Upper lobe of right lung (tissue), 1 donor: Measurements from ENCODE around the gene VARS2. TPM values are rescaled to one million over a fixed set of nuclear protein-coding genes. Genes with fewer than 3 reads are reported as not detected.
"Not testable (repeated sequence)": the region's sequence is repeated elsewhere in the genome, so short reads cannot be mapped to it uniquely, and the experiment has no call there.

Source experiments
- ATAC-seq: fragments of 200-7000 bp; cut with Tn5 transposase; one replicate; pipeline ENCODE4 v1.9.1; 2020; ENCODE audit warnings: mild to moderate bottlenecking, moderate library complexity
- DNase-seq: peaks from one replicate; pipeline ENCODE4 v3.0.0-alpha.2; 2020
- H3K27ac ChIP-seq: fragments of 200-600 bp; one replicate; pipeline ENCODE4 v1.8.0; 2022
- H3K27me3 ChIP-seq: fragments of 200-600 bp; one replicate; pipeline ENCODE4 v1.8.0; 2022; ENCODE audit warnings: mild to moderate bottlenecking
- H3K36me3 ChIP-seq: fragments of 200-600 bp; one replicate; pipeline ENCODE4 v1.8.0; 2022
- H3K4me1 ChIP-seq: fragments of 200-600 bp; one replicate; pipeline ENCODE4 v1.8.0; 2022
- H3K4me3 ChIP-seq: fragments of 200-600 bp; one replicate; pipeline ENCODE4 v1.8.0; 2022; ENCODE audit warnings: mild to moderate bottlenecking
- H3K9me3 ChIP-seq: fragments of 200-600 bp; one replicate; pipeline ENCODE4 v1.8.0; 2022
- CTCF ChIP-seq: fragments of 200-600 bp; IDR thresholded peaks from one replicate; pipeline ENCODE4 v1.8.0; 2022; ENCODE audit warnings: antibody characterized with exemption
- intact Hi-C: fragments of 100-400 bp; cut with DNase I; formaldehyde crosslinking; loops from one replicate; pipeline ENCODE4 v1.11.0; 2022
- total RNA-seq: library from RNA; stranded (reverse); fragmentation: NEBNext Ultra II Directional; extraction: Animal tissue kit (Norgen Biotek cat#: 25700); gene quantifications from one replicate; pipeline ENCODE4 v1.2.1, GENCODE V29; 2021
- donor health status: DM: no; HTN: yes; CAD: no; lungs with severe emphysema.

The VARS2 gene
- total RNA-seq, 1 donor from 2014 or later, result 28.7 TPM

- no peaks in the 10 kb centered on the region for H3K9me3 ChIP-seq
- H3K27me3 ChIP-seq, result no peaks in the 10 kb centered on the region
- H3K4me1 ChIP-seq, result no peaks in the 10 kb centered on the region
- peaks cover 26% of the 10 kb centered on the region for H3K36me3 ChIP-seq
- intact Hi-C loops, result no loop called here
- no peak for TF ChIP-seq CTCF
- ATAC-seq (no peak), DNase-seq (no peak)
- no peak overlapping the region for H3K4me3 ChIP-seq
- no peak overlapping the region for H3K27ac ChIP-seq
Measured at GRCh38 chr6:30901436-30901835, 12.6 kb upstream of the VARS2 start.

DNA sequence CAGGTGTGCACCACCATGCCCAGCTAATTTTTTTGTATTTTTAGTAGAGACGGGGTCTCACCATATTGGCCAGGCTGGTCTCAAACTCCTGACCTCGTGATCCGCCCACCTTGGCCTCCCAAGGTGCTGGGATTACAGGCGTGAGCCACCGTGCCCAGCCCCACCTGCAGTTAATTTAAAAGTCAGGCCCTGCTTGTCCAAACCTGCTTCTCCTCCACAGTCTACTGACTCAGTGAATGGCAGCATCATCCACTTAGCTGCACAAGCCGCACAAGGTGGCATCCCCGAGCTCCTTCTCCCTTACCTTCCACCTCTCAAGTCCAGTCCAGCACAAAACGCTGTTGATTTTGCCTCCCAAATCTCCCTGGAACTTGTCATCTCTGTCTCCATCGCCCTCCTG lies 11.8 kb upstream of the VARS2 start:
- H3K9me3 ChIP-seq, H3K4me1 ChIP-seq, intact Hi-C loops, H3K4me3 ChIP-seq, DNase-seq, ATAC-seq, H3K27me3 ChIP-seq, H3K27ac ChIP-seq: not testable (repeated sequence)
- H3K36me3 ChIP-seq, result peaks cover 18% of the 10 kb centered on the region

DNA sequence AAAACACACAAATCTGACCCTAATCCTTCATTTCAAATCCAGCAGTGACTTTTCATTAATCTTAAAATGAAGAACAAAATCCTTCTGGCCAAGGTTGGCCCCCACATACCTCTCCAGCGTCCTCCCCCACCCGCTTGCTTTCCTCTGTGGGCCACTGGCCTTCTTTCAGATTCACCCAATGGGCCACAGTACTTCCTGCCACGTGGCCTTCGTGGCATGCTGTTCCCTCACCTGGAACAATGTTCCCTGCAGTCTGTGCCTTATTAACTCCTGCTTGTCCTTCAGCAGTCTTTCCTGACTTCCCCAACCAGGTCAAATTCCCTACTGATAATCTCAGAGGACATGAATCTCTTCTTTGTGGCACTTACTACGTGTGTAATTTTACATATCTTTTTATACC lies 11.3 kb upstream of the VARS2 start:
- intact Hi-C loops, result no loop called here
- DNase-seq, result no peak

DNA sequence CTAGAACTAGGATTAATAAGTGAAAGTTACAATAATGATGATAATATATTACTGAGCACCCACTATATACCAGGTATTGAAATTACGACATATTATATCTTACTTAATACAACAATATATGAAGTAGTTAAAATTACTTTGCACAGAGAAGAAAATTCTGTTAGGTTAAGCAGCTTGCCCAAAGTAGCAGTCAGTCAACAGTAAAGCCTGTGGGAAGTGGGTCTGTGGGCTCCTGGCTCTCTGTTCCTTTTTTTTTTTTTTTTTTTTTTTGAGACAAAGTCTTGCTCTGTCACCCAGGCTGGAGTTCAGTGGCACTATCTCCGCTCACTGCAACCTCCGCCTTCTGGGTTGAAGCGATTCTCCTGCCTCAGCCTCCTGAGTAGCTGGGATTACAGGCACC lies 10.8 kb upstream of the VARS2 start:
- peaks cover 8% of the 10 kb centered on the region for H3K36me3 ChIP-seq
- no peak for TF ChIP-seq CTCF
- DNase-seq, result no peak
- no peaks in the 10 kb centered on the region for H3K9me3 ChIP-seq
- H3K27ac ChIP-seq, result no peak overlapping the region
- peaks cover 5% of the 10 kb centered on the region for H3K4me1 ChIP-seq
- no peak for ATAC-seq
- no peaks in the 10 kb centered on the region for H3K27me3 ChIP-seq
- intact Hi-C loops, result no loop called here
- no peak overlapping the region for H3K4me3 ChIP-seq

More for the DNA sequence above, 11.3 kb upstream of the VARS2 start:
- no peak for ATAC-seq
- TF ChIP-seq CTCF, result no peak
- Histone ChIP-seq H3K4me3 (no peak overlapping the region), H3K36me3 (peaks cover 13% of the 10 kb centered on the region), H3K27me3 (no peaks in the 10 kb centered on the region), H3K9me3 (no peaks in the 10 kb centered on the region), H3K4me1 (peaks cover 5% of the 10 kb centered on the region), H3K27ac (no peak overlapping the region)

DNA sequence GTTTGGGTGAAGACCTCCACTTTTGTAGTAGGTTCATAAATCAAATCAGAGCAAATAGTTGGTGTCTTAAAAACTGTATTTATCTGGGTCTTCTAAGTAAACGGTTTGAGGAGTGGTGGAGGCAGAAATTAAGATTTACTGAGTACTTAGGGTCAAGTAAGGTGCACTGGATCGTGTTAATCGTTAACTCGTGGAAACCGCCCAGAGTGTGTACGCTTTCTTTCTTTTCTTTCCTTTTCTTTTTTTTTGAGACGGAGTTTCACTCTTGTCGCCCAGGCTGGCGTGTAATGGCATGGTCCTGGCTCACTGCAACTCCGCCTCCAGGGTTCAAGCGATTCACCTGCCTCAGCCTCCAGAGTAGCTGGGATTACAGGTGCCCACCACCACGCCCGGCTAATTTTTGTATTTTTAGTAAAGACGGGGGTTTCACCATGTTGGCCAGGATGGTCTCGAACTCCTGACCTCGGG lies 6.7 kb upstream of the VARS2 start:
- Histone ChIP-seq H3K36me3 (peaks cover 20% of the 10 kb centered on the region), H3K27ac (peak overlapping the region; percentile 44), H3K4me3 (peak overlapping the region; percentile 88), H3K4me1 (peaks cover 13% of the 10 kb centered on the region)
- DNase-seq, H3K9me3 ChIP-seq, ATAC-seq, intact Hi-C loops, H3K27me3 ChIP-seq: not testable (repeated sequence)

DNA sequence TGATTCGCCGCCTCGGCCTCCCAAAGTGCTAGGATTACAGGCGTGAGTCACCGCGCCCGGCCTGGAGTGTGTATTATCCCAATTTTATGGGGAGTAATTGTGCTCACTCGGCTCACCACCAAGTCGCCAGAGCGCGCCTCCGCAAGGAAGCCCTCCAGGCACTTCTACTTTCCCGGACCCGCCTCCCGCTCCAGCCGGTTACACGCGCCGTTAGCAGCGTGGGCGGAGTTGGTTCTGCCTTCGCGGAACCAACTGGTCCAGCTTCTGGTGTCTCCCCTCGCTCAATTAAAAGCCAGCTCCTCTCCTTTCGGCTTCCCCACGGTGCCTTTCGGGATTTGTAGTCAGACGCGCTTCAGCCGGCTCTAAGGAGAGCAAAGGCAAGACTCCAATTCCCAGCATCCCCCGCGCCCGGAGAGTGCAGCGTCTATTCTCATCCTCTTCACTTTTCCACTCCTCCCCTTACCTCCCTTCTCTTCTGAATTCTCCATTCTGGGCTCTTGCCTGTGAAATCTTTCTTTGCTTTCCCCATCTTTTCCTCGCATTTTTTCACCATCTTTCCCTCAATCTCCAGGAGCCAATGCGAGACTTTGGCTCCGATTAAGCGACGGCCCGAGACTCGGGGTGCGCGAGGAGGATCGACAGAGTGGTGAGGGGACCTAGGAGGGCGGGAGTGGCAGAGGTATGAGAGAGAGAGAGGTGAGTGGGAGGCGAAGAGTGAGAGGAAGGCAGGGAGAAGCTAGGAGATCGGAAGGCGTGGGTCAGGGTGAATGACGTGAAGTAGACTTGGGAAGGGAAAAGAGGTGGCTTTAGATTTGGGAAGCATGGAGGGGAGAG lies 6.1 kb upstream of the VARS2 start, which contains the start of gene GTF2H4:
Gene GTF2H4, plus strand, starts transcription at position 450 of the 834 bp plus-strand sequence.
- Histone ChIP-seq H3K36me3 (peaks cover 22% of the 10 kb centered on the region), H3K27ac (peak within 1 kb of the TSS; percentile 44), H3K4me1 (peaks cover 13% of the 10 kb centered on the region), H3K9me3 (no peaks in the 10 kb centered on the region), H3K27me3 (no peaks in the 10 kb centered on the region), H3K4me3 (peak within 1 kb of the TSS; percentile 88)
- intact Hi-C loops, result no loop called here
- no peak for TF ChIP-seq CTCF
- ATAC-seq, result peak; percentile 99
- peak; percentile 97 for DNase-seq
